ENCODE data around the gene MAL.

MAL gene

GRCh38 chr2:95018301-95018700 lies 7.2 kb upstream of the MAL start:
- no peak for DNase-seq

- DNase-seq, result no peak
Measured at GRCh38 chr2:95018861-95019550, 6.5 kb upstream of the MAL start.

DNA sequence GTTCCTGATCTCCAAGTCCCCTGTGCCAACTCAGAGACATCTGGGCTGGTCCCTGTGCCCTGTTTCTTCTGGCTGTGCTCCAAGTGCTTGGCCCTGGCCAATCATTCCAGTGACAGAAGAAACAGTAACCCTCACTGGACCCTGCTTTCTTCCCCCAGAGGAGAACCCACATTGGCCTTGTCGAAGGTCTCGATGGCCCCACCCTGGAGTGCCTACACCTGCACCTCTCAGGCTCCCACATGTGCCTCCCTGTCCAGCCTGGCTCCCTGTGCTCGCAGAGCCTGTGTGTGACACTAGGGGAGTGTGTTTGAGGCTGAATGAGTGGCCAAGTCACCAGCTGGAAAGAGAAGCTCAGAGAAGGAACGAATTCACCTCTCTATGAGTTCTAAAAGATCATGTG lies 5.9 kb upstream of the MAL start:
- no peak for DNase-seq

- DNase-seq, result no peak
Measured at GRCh38 chr2:95020275-95021022, 5.1 kb upstream of the MAL start.

DNA sequence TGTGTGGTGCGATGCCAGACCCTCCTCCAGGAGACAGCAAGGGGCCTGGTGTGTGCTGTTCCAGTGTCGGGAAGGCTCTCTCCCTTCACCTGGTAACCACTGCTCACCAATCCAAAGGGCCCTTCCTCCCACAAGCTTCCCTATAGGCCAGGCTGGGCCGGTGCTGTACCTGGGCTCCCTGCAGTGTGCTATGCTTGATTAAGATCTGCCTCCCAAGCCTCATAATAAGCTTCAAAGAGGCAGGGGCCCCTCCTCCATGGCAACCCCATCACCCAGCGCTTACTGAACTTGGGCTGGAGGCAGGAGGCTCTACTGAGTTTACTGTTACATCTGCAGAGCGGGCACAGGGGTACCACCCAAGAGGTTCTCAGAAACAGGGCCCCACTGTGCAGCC lies 4.5 kb upstream of the MAL start:
- no peak for DNase-seq

GRCh38 chr2:95021847-95022246 lies 3.7 kb upstream of the MAL start:
- DNase-seq, result no peak

DNA sequence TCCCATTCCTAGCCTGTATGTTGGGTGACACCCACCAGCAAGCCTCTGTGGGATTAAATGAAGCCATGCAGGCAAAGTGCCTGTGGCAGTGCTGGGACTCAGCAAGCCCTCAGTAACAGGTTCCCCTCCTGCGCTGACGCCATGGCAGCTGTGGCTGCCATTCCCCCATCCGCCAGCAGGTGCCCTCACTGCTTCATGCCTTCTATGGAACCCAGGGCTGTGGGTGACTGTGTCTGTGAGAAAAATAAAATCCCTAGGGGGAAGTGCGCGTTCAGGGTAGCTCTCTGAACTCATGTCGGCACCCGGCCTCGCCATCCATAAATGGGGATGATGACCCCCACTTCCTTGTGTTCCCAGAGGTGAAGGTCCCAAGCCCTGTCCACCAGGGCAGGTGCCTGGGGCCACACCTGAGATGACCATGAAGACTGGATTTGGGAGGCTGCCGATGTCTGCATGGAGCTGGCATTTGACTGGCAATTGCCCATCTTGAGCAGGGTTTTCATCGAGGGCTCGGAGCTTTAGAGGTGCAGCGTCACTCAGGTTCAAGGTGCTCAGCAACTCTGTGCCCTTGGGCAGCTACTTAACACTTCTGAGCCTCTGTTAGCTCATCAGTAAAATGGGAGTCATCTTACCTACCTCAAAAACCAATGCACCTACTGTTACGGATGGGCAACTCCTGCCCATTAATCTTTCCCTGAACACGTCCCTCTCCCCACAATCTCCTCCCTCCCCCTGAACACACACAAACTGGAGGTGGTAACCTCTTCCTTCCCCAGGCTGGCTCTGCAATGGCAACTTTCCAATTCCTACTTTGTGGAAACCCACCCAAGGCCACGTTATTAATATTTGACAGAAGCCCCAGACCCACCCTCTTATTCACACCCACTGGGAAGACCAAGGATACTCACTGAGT lies 2.9 kb upstream of the MAL start:
- DNase-seq, result no peak

GRCh38 chr2:95023222-95023597 lies 2.3 kb upstream of the MAL start:
- DNase-seq, result no peak

- no peak for DNase-seq
Measured at GRCh38 chr2:95024371-95024770, 1.1 kb upstream of the MAL start.

DNA sequence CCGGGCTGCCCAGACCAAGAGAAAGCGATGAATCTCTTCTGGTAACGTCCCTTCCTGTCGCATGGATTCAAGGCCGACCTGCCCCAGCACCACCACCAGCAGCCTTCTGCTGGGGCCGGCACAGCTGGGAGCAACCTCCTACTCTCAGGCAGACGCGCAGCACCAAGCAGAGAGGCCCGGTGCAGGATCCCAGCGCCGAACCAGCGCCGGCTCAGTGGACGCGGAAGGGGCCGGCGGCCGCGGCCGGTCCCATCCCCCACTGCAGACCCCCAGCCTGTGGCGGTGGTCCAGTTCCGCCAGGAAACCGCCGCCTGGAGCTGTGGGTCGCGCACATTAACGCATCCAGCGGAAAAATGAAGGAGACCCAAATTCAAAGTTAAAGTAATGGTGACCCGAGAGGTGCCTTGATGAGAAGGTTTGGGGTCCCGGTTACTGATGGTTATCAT lies 525 bp upstream of the MAL start:
- no peak for DNase-seq

DNA sequence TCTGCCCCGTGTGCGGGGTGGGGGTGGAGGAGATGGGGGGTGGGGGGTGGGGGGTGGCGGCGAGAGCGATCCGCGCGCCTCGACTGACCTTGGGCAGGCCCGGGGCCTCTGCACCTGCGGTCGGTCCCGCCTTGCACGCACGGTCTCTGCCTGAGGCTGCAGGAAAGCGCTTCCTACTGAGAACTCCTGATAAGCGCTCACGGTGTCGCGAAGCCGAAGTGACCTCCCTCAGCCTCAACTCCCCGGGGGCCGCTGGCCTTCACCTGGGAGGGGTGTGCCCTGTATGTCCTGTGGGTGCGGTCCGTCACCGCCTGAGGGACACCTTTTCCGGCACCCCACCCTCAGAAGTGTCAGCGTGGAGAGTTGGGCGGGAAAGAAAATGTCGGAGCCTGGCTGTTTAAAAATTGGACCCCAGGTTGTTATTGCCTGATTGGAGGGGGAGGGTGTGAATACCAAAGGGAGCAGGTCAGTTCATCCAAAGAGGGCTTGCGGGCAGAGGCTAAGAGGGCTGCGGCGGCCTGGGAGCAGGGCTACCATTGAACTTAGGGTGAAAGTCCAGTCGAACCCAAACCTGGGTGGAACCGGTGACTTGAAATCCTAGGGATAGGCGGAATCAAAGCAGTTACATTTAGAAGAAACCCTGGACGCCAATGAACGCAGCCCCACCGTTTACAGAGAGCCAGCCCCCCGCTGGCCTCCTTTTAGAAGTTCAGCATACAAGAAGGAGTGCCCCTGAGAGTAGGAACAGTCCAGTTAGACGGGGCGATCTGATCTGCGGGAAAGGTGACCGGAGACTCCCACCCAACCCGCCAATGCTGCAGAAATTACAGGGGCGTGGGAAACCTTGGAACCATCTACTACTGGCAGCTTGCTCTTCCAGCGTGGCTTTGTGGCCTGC lies 1.2 kb downstream of the MAL start:
- no peak for DNase-seq

DNA sequence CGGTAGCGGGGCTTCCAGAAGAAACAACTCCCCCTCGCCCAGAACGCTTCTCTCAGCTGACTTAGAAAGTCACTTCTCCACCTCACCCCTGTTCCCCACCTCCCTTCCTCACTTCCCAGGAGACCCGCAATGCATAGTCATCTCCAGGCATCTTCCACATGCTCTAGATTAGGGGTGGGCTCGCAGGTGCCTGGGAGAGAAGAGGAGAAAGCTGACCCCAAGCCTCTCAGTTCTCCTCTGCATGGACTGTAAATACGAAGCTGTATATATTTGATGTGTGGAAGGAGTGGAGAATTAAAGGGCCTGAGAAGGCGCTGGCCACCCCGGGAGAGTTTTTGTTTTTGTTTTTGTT lies 1.8 kb downstream of the MAL start:
- DNase-seq, result no peak

DNA sequence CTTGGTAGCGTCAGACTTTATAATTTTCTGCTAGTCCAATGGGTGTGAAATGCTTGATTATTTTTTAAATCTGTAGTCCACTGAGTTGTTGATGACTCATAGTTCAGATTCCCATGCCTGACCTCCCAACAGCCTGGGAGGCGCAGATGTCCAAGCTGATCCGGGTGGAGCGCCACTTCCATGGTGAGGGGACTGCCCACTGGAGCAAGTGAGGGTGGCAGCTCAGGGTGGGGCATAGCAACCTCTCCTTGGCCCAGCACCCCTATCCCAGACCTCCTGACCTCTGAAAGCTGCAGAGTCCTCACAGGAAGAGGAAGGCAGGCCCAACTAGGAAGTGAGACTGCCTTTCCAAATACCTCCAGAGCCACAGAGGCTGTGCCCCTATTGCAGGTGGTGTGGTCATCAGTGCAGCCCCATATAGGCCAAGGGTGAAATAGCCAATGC lies 4.4 kb downstream of the MAL start:
- no peak for DNase-seq

- DNase-seq, result no peak
Measured at GRCh38 chr2:95030496-95030895, 5.0 kb downstream of the MAL start.

GRCh38 chr2:95031076-95031725 lies 5.7 kb downstream of the MAL start:
- no peak for DNase-seq

- DNase-seq, result no peak
Measured at GRCh38 chr2:95031726-95032116, 6.2 kb downstream of the MAL start.

GRCh38 chr2:95032341-95032740 lies 6.8 kb downstream of the MAL start:
- no peak for DNase-seq

DNA sequence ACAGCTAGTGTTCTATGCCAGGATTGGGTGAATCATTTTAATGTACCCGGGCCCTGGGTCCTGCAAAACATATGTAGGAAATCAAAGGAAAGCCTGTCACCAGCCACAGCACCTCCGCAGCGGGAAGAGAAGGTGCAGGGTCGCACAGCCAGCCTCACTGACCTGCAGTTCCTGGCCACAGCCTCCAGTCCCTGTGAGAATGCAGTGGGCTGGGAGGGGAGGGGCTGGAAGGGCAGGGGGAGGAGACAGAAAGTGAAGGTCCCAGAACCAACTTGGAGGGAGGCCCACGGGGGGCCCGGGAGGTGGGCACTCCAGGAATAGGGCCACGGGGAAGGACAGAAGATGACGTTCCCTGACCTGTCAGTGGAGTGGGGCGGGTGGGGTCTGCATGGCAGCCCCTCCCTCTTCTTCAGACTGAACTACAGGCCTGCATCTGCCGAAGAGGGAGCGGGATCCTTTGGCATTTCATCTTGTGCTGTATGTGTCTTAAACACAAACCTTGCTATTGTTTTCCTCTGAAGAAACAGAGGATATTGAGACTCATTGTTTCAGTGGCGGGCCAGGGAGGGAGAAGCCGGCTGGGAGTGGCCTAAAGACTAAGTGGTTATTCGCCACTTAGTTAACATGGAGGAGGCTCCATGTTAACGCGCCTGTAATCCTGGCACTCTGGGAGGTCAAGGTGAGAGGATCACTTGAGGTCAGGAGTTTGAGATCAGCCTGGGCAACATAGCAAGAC lies 7.5 kb downstream of the MAL start:
- no peak for DNase-seq

DNA sequence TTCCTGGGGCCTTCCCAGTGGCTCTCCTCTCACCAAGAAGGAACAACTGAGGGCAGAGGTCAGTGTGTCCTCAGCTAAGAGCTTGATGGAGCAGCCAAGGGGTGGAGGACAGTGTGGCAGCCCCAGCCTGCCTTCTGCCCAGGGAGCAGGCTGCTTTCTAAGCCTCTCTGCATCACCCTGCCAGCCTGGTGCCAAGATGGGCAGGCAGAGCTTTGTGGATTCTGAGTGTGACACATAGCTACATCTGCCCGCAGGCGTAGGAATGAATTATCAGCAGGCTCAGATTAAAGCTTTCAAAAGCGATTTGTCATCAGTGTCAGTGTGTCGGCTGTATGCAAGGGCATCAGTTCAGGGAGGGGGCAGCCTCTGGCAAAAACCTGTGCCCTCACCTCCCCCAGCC lies 8.7 kb downstream of the MAL start:
- DNase-seq, result no peak

DNA sequence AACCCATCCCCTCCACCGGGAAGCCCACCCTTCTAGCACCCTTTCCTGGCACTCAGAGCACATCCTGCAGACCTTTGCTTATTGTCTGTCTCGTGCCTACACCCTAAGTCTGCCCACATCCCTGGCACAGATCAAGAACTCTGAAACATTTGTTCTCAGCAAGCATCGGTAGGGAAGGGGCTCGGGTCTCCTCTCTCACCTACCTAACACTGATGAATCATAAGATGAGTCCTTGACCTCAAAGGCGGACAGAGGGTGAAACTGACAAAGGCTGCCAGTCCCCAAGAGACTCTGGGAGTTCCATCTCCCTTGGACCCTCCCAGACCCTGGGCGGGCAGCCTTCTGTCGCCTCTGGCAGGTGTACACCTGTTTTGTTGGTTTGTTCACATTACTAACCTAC lies 9.3 kb downstream of the MAL start:
- DNase-seq, result no peak

Measured in cerebellar nuclear complex (tissue), 1 donor.